G401.6 (cell line): ENCODE data around the gene SLC6A20.

Source experiments
- FAIRE-seq: peaks from 2 replicates; lab custom pipeline; 2012; peaks lifted over from hg19 to GRCh38; lab: Jason Lieb, UNC

The SLC6A20 gene

GRCh38 chr3:45778761-45779201, 17.6 kb downstream of the SLC6A20 start:
- no peak for FAIRE-seq

GRCh38 chr3:45777746-45778386, 18.5 kb downstream of the SLC6A20 start:
- FAIRE-seq = no peak

- no peak for FAIRE-seq
Measured at GRCh38 chr3:45777111-45777745, 19.1 kb downstream of the SLC6A20 start.

GRCh38 chr3:45776611-45777010, 19.7 kb downstream of the SLC6A20 start:
- FAIRE-seq = no peak

- no peak for FAIRE-seq
Measured at GRCh38 chr3:45776301-45776595, 20.1 kb downstream of the SLC6A20 start.

- no peak for FAIRE-seq
Measured at GRCh38 chr3:45775571-45776300, 20.6 kb downstream of the SLC6A20 start.

GRCh38 chr3:45774581-45775521, 21.5 kb downstream of the SLC6A20 start:
- no peak for FAIRE-seq

GRCh38 chr3:45773714-45774449, 22.5 kb downstream of the SLC6A20 start:
- no peak for FAIRE-seq

- no peak for FAIRE-seq
Measured at GRCh38 chr3:45773072-45773471, 23.3 kb downstream of the SLC6A20 start.

- no peak for FAIRE-seq
Measured at GRCh38 chr3:45772341-45773035, 23.8 kb downstream of the SLC6A20 start.

GRCh38 chr3:45771831-45772230, 24.5 kb downstream of the SLC6A20 start:
- FAIRE-seq = no peak

- no peak for FAIRE-seq
Measured at GRCh38 chr3:45771166-45771775, 25.1 kb downstream of the SLC6A20 start.

GRCh38 chr3:45765958-45766357, 30.4 kb downstream of the SLC6A20 start:
- no peak for FAIRE-seq

- FAIRE-seq = no peak
Measured at GRCh38 chr3:45765266-45765851, 31.0 kb downstream of the SLC6A20 start.

- FAIRE-seq = no peak
Measured at GRCh38 chr3:45763303-45763675, 33.0 kb downstream of the SLC6A20 start.

GRCh38 chr3:45762647-45763302, 33.6 kb downstream of the SLC6A20 start:
- FAIRE-seq = no peak

- no peak for FAIRE-seq
Measured at GRCh38 chr3:45761831-45762230, 34.5 kb downstream of the SLC6A20 start.

- FAIRE-seq = no peak
Measured at GRCh38 chr3:45760878-45761711, 35.2 kb downstream of the SLC6A20 start.

GRCh38 chr3:45759851-45760250, 36.5 kb downstream of the SLC6A20 start:
- no peak for FAIRE-seq
